GM12873 (cell line): ENCODE data around the gene NABP2.

Experiments
- CTCF ChIP-seq: IDR thresholded peaks from 2 replicates; pipeline ENCODE4 v1.5.1; 2012; ENCODE audit warnings: low read depth, mild to moderate bottlenecking, moderate library complexity, low read length, control low read depth; ENCODE audit not compliant: insufficient read depth; ENCODE audit errors: missing control alignments

NABP2 gene

DNA sequence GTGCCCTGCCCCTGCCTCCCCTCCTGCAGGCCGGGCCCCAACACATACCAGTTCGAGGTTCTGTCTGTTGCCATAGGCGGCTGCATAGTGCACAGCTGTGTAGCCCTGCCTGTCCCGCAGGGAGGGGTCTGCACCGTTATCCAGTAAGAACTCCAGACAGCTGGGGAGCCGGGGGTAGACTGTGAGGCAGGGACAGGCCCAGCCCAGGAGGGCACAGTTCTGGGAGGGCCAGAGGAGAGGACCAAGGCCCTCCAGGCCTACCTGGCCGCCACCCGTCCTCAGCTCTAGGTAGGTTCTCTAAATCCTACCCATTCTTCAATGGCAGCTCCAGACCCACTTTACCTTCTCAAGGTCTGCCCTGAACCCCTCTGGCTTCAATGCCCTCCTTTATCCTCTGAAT lies 24.6 kb downstream of the NABP2 start:
- no peak for TF ChIP-seq CTCF

GRCh38 chr12:56252649-56253048 lies 28.5 kb downstream of the NABP2 start:
- no peak for TF ChIP-seq CTCF

DNA sequence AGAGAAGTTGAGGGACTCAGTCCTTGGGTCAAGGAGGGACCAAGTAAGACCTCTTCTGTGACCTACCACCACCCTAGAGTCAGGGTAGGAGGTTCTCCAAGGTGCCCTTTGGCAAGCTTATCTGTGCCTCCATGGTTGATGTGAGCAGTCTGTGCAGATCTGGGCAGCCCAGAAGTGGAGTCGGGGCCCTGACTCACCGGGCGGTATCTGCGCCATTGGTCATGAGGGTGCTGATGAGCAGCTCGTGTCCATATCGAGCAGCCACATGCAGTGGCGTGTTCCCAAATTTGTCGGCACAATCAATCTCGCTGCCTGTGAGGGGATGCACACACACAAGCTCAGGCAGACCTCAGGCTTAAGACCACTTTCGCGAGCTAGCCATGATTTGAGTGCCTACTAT lies 28.9 kb downstream of the NABP2 start:
- no peak for TF ChIP-seq CTCF

GRCh38 chr12:56255671-56256070 lies 31.5 kb downstream of the NABP2 start:
- no peak for TF ChIP-seq CTCF

GRCh38 chr12:56256326-56256960 lies 32.3 kb downstream of the NABP2 start:
- peak; percentile 8 for TF ChIP-seq CTCF

DNA sequence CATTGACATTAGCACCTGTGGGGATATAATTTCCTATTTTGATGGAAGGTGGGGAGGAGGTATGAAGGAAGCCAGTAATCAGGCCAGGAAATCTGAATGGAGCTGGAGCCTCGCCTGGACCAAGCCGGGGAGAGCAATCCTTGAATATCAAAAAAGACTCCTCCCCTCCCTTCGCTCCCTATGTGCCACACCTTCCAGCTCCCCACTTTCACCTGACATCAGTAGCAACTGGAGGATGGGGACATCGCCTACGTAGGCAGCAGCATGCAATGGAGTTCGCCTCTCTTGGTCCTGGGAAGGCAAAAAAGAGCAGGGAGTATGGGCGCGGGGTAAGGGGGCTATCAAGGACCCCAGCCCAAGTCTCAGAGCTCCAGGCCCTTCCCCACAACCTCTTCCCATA lies 32.9 kb downstream of the NABP2 start:
- no peak for TF ChIP-seq CTCF

- peak; percentile 14 for TF ChIP-seq CTCF
These were observed 33.4 kb downstream of the NABP2 start for GRCh38 chr12:56257491-56258067.
